GM21717 (cell line): ENCODE measurements around the gene COL11A2.

Experiments used
- ATAC-seq: cut with Tn5 transposase; IDR thresholded peaks from one replicate; pipeline ENCODE4 v1.9.1; 2021; ENCODE audit warnings: mild to moderate bottlenecking, moderate library complexity; ENCODE audit not compliant: unreplicated experiment

The COL11A2 gene

DNA sequence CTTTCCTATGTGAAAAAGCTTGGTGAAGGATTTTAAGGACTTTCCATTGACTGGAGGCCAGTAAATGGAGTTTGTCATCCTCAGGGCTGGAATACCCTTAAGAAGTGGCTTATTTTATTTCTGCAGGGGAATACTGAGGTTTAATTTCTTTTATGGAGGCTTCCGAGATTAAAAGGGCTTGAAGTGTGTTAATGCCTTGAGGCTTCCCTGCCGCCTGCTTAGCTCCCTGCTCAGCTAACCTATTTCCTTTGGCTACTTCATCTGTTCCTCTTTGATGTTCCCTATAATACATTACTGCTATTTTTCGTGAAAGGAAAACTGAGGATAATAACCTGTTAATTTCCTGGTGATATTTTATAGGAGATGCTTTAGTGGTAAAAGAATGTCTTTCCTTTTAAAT is 72.3 kb downstream of the COL11A2 start:
- ATAC-seq = no peak

DNA sequence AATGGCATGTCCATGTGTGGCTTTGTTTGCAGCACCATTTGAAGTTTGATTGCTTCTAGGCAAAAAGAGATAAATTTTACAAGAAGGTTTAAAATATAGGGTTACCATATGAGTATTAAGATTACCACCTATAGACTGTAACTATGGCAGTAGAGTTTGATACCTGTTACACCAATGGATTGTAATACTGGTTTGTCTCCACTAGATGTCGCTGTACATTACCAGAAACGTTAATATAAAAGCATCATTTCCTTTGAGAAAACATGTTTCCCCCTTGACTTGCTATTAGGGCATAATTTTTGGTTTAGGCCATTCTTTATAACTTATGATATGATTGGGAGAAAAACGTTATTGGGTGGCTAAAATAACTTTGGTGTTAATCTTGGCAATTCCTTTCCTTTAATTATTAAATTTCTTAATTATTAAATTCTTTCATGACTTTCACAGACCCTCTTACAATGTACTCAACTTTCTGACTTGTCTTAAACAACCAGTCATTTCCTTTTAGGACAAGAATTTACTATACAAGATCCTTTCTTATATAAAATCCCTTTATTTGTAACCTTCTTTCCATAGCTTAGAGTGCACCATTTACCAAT is 73.6 kb downstream of the COL11A2 start:
- no peak for ATAC-seq

DNA sequence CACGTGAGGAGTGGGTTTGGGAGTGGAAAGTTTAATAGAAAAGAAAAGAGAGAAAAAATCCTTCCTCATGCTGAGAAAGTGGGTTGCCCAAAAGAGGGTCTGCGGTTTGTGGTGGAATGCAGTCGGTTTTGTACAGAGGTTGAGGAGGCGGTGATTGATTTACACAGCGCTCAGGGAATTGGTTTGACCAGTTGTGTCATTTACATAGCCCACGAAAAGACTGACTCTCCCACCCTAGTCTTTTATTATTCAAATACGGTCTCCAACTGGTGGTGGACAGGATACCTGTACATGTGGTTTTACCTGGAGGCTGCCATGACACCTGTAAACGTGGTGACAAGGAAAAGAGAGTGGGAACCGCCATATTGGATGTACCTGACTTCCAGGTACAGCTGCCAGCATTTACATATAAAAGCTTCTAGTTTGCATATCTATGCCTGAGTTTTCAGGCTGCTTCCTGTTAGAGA is 74.4 kb downstream of the COL11A2 start:
- ATAC-seq = no peak

DNA sequence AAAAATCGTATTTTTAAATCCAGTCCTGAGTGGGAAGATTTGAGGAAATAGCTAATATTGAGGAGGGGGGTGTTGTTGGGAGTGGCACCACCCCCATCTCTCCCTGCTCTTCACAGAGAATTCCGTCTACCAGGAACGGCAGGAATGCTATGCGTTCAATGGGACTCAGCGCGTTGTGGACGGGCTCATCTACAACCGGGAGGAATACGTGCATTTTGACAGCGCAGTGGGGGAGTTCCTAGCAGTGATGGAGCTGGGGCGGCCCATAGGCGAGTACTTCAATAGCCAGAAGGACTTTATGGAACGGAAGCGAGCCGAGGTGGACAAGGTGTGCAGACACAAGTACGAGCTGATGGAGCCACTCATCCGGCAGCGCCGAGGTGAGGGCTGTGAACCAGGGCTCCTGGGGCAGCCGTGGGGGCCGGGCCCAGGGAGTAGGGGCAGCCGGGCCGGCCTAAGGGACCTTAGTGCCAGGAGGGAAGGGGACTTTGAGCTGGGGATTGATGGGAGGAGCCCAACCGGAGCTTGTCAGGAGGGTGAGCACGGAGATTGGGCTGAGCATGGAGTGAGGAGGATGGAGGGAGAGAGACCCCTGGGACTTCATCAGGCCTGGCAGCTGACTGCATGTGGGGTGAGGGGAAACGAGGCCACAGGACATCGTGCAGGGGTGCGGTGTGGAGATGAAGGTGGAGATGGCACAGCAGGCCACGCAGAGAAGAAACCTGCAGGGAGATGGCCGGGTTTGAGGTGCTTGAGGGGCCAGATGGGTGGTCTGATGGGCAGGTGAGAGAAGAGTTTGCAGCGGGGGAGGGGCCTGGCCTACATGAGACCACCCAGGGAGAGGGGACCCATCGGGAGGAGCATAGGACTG is 75.2 kb downstream of the COL11A2 start:
- no peak for ATAC-seq

DNA sequence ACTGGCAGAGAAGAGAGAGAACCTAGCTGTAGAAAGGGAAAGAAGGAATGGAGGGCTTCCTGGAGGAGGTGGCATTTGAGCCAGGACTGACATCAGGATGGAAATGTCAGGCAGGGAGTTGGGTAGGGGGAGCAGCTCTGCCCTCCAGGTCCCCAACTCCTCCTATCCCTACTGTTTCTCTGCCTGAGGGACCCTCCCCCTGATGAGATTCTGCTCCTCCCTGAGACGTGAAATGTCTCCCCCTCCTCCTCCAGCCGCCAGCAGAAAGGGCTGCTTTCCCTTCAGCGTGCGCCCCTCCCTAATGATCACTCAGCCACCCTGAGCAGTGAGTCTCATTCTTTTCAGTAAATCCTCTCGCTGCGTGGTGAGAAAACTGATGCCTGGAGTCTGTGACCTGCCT is 75.8 kb downstream of the COL11A2 start:
- no peak for ATAC-seq

DNA sequence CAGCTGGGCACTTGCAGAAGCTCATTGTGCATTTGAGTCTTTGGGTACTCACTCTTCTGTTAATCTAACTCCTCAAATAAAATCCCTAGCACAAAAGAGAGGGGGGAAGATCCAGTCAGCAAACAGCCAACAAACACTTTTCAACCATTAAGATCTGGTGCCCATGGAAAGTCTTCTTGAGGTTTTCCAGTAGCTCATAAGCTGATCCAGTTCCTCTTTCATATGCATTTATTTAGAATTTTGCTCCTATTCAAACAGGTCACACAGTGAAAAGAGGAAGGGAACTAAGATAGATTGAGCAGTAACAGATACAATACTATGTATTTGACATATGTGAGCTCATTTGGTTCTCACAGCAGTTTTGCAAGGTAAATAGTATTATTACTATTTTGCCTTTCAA is 77.9 kb downstream of the COL11A2 start:
- ATAC-seq = no peak

DNA sequence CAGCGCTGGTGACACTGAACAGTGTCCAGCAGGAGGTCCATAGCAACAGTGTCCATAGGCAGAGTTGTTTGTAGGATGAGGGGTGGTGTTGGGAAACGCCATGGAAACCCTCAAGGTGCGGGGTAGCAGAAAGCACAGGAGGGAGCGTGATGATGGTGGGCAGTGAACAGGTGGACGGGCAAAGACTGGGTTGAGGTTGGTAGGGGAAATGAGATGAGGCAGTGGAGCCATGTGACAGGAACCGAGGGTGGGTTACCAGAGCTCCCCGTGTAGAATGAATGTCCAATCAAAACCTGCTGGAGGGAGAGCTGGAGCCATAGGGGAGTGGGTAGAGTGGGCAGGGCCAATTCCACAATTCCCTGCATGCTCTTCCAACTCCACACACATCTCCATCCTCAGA is 78.5 kb downstream of the COL11A2 start:
- no peak for ATAC-seq
